ENCODE results near the gene SYNC.

GRCh38 chr1:32632829-32633228 lies 69.7 kb downstream of the SYNC start:
- no peak for TF ChIP-seq POLR2A (IDR thresholded peaks at IDR 0.05)
- TF ChIP-seq, protein P1, sequence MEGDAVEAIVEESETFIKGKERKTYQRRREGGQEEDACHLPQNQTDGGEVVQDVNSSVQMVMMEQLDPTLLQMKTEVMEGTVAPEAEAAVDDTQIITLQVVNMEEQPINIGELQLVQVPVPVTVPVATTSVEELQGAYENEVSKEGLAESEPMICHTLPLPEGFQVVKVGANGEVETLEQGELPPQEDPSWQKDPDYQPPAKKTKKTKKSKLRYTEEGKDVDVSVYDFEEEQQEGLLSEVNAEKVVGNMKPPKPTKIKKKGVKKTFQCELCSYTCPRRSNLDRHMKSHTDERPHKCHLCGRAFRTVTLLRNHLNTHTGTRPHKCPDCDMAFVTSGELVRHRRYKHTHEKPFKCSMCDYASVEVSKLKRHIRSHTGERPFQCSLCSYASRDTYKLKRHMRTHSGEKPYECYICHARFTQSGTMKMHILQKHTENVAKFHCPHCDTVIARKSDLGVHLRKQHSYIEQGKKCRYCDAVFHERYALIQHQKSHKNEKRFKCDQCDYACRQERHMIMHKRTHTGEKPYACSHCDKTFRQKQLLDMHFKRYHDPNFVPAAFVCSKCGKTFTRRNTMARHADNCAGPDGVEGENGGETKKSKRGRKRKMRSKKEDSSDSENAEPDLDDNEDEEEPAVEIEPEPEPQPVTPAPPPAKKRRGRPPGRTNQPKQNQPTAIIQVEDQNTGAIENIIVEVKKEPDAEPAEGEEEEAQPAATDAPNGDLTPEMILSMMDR (IDR thresholded peaks at IDR 0.05): no peak

Data from adrenal gland (tissue), 5 donors.